ENCODE measurements around the gene SSPN.
A peak's percentile ranks its signal among the peaks of the same experiment; 100 is the strongest.

The SSPN gene

DNA sequence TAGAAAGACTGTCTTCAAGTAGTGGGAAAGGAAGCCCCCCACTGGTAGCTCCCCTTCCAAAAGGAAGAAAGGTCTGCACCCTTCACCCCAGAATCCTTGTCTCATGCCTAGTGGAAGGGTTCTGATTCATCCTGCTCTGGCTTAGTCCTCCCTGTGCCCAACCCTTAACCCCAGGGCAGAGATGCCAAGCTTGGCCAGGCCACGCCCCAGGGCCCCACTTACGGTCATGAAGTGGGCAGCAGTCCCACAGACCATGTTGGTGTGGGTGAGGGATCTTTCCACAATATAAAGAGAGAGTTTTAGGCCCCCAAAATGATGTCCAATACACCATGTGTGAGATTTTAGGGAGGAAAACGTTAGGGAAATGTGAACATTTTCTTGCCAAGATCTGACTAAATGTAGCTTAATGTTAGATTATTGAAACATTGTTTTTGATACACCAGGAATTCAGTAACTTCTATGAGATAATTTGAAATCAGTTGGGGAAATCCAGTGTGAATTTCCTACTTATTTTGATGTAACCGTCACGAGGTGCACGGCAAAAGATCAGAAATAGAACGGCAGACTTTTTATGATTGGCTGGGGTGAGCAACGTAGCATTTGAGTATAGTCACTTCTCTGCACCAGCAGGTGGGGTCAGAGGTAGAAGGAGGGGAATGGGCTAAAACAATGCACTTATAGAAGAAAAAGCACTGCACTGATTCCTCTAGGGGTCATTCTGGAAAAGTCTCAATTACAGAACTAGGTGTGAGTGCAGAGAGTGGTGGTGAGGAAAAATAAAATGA lies 8.2 kb upstream of the SSPN start:
- no peak for DNase-seq

DNA sequence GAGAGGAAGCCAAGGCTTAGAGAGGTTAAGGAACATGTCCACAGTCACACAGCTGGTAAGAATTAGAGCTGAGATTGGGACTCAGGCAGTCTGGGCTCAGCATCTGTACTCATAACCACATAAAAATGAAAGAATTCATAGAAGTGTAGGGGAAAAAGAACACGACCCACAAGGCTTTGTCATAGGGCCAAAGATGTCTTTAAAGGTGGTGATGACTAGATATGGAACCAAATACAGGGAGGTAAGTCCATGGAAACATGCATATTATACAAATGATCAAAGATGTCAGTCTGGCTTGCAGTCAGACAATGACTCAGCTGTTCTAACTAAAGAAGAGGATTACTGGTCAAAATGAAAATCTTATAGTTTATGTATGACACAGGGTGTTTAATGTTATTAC lies 7.2 kb upstream of the SSPN start:
- DNase-seq: peak; percentile 30

DNA sequence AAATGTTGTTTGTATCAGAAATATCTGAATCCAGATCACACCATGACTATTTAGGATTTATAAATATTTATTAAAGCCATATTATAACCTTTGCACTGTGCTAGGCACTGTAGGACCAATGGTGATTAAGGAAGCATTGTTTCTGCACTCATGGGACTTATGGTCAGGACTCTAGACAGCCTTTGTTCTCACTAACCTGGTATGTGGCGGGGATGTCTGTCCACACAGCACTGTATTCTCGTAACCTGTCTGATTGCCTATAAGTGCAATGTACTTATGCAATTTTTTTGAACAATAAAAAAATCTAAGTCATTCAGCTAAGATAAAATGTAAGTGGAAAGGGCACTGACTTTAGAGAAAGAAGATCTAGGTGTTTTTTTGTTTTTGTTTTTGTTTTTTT lies 6.7 kb upstream of the SSPN start:
- DNase-seq: no peak

DNA sequence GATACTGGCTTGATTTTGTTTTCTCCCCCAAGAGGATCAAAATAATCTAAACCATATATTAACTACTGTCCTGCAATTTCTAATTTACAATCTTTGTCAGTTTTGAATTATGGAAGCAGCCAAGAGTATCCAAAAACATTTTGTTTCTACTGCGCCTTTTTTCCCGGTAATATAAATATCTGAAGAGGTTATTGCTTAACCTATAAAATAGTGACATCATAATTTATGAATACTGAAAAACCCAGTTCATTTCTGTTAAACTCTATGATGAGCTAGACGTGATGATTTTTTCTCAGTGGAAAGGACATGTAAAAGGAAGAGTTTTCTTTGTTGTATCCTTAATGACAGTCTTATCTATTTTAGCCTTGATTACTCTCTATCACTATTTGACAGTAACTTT lies 3.2 kb upstream of the SSPN start:
- no peak for DNase-seq

DNA sequence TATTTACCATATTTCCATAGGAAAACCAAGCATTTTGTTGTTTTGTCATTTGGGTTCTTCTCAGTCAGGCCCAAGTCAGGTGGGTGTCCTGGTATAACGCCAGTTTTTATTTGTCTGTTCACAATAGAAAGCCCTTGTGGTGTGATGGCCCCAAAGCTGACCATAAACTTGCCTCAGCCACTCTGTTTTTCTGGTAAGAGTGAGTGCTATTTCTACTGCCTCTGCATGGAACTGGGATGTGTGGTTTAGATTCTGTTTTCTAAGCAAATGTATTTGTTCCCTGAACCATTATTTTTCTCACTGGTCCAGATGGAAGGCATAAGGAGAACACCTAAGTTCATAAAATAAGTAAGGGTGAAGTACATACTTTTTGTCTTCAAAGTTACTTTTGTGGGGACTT lies 1.8 kb upstream of the SSPN start:
- DNase-seq: no peak

DNA sequence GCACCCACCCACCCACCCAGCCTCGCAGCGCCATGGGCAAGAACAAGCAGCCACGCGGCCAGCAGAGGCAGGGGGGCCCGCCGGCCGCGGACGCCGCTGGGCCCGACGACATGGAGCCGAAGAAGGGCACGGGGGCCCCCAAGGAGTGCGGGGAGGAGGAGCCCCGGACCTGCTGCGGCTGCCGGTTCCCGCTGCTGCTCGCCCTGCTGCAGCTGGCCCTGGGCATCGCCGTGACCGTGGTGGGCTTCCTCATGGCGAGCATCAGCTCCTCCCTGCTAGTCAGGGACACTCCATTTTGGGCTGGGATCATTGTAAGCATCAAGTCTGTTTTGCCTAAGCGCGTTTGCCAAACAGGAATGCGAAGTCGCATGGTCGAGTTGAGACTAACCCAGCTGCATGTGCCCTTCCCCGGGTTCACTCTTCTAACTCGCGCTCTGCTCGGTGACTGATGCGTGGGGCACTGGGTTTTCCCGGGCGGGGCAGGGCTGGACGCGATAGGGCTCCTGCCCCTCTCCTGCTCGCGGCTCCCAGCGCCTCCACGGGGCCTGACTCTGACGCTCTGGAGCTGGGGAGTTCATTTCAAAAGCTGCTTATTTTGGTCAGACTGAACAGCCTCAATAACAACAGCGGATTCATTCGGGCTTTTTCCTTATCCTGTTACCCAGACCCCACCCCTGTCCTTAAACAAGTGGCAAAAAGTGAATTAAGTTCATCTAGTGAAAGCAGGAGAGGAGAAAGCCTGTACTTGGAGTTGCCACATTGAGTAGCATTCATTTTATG lies 458 bp downstream of the SSPN start:
- no peak for DNase-seq

DNA sequence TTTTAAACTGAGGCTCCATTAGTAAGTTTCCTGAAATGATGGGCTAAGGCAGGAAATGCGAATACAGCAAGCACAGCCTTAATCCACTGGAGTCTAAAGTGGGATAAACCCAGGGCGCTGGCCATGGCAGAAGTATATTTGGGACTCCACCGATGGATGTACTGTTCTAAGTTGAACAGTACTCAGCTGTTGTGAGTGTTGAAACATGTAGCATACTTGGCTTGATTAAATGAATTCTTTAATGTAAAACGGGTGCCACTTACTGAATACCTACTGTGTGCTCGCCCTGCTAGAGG lies 996 bp downstream of the SSPN start:
- DNase-seq: no peak

DNA sequence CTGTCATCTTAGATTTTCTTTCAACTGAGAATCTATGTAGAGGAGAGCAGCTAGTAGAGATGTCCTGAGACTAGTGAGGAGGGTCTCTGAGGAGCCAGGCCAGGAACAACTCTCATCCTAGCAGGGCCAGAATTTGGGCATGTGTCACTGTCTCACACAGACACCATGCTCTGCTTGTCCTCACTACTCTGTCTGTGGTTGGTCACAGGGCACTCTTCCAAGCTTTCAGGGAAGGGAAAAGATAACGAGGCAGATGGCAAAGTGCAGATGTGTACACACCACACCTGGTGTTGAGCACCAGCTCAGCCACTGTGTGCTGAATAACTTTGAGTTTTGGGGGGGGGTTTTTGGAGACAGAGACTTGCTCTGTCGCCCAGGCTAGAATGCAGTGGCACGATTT lies 2.5 kb downstream of the SSPN start:
- DNase-seq: no peak

DNA sequence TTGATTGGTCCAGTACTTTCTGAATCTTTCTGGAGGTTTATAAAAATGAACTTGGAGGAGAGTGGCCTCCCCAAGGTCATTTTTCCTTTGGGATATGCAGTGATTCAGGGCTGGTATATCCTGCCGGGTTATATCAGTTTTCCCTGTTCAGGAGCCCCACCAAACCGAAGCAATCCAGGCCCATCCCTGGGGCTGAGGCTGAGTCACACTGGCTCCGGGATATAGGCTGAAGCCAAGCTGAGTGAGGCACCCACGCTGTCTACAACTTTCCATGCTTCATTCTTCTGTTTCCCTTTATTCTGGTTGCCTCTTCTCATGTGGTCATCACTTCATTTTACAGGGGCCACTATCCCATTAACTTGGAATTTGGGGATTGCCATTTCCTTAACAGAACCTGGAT lies 3.4 kb downstream of the SSPN start:
- DNase-seq: no peak

DNA sequence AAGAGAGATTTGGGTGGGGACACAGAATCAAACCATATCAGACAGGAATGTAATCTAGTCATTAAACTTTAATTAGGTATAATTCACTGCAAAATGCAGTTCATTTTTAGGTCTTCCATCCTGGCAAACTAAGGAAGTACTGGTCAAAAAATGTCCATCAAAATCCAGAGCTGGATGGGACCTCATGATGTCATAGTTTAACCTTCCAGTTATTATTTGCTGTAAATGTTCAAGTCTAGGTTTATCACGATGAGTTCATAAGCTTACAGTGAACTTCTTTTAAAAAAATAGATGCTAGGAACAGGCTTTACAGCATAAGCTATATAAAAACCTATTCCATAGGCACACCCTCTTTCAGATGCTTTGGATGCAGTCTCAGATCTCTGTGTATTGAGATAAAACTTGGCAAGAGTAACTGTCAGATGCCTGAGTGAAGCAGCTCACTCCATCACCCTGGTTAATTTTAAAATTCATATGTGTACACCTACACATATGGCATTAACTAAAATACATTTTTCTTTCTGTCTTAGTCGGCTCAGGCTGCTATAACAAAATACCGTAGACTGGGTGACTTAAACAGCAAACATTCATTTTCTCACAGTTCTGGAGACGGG lies 7.9 kb downstream of the SSPN start:
- DNase-seq: no peak

DNA sequence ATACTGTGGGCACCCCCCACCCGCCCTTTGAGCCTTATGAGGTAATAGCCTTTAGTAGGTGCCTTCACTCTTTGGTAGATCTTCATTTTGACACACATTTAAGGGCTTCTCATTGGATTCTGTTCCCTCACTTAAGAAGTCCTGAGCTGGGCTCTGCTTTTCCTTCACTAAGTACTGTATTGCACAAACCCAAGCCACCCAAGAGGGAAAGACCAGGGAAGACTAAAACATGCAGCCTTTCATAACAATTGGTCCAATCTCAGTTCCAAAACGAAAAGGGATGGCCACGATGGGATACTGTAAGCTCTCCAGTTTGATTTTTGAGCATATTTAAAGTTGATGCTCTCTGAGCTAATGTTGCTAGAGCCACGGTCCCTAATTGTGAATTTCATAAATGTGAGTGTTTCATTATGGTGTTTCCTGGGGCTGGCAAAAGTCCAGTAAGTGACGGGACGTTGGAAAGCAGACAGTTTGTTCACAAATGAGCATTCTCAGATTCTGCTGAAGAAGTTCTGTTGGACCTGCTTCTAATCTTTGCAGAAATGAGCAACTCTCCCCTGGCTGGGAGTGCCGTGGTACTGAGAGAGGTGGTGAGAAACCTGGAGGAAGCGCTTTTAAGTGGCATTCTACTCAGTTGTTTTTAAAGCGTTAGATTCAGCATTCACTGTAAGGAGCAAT lies 9.4 kb downstream of the SSPN start:
- no peak for DNase-seq

DNA sequence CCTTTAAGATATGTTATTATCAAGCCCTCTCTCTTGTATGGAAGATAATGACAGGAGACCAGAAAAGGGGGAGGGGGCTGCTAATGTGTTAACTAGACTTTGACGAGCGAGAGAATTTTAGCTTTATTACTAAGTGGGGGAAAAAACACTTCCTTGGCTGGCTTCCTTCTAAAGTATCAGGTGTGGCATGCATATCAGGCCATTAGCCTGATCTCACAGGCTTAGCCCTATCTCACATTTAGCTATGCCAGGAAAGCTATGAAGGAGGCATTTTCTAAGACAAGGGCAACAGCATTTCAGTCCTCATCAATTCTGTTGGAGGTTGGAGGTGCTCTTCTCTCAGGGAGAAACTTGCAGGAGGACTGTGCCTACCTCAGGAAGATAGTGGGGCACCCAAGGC lies 9.9 kb downstream of the SSPN start:
- DNase-seq: no peak

DNA sequence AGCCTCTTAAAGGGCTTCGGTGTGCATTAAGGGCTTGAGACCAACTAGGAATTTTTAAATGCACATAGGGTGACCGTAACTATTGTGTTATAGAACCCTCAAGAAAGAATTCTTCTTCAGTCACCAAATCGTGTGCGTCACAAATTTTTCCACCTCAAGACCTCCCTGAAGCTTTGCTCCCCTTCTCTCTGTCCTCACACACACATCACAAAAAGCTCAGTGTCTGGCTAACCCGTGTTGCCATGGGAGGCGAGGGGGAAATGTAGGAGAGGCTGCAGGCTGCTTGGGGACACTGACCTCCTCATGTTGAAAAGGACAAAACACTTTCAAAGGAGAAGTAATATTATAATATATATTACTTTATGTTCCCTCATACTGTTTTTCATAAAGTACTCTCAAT lies 10.6 kb downstream of the SSPN start:
- no peak for DNase-seq

DNA sequence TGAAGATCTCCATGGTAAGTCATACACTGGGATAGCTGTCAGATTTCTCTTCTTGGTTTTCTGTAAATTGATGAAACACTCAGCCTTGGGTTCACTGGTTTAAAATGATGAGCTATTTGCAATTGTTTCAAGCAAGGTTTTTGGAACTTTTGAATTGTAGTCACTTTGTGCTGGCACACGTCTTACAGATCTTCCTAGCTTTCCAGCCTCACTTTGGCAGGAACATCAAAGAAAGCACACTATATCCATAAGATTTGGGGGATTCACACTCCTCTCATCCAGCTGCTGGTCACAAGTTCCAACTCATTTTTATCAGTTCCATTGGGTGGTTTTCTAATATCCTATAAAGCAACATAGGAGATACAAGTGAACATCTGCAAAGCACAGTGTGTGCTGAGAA lies 16.0 kb downstream of the SSPN start:
- no peak for DNase-seq

DNA sequence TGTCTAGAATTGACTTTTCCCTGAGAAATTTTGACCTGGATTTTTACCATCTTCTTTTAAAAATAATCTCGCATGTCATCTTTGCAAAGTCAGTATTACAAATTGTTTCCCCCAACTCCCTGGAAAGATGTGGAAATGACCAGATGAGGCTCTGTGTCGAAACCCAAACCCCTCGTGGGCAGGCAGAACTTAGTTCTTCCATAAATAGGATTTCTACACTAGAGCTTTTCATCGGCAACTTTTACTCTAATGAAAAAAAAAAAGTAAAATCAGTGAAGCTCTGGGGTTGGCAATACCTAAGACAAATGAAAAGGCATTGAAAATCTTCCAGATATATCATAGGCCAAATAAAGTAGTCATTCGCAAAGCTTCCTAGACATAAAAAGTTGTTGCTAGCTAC lies 17.0 kb downstream of the SSPN start:
- DNase-seq: no peak

DNA sequence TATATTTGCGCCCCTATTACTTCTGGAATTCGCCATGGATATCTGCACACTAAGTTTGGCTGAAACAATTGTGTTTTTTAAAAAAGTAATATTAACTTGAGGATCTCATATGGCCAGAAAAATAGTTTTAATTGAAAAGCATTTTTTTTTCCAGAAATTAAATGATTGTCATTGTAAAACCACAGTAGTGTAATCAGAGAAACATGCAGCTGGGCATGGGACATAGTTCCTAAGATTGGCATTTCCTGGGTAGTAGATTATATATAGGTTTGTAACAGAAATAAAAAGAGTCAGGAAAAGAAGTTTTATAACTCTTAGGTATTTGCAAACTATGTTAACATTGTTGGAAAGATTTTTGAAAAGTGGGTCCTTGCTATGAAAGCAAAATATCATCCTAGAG lies 17.6 kb downstream of the SSPN start:
- no peak for DNase-seq

DNA sequence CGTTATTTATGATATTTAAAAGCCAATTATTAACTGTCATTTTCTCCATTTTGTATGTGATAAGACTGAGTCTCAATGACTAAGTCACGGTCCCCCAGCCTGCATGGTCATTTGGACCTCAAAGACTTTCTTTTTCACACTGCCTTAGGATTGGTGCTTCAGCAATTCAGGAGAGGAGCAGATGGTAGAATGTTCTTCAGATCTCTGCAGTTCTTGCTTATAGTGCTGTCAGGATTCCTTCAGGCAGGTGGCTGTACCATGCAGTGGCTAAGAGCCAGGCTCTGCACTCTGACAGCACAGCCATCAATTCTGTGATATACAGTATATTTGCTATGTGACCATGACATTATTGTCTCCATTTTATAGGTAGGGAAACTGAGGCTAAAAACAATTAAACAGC lies 18.7 kb downstream of the SSPN start:
- DNase-seq: no peak

DNA sequence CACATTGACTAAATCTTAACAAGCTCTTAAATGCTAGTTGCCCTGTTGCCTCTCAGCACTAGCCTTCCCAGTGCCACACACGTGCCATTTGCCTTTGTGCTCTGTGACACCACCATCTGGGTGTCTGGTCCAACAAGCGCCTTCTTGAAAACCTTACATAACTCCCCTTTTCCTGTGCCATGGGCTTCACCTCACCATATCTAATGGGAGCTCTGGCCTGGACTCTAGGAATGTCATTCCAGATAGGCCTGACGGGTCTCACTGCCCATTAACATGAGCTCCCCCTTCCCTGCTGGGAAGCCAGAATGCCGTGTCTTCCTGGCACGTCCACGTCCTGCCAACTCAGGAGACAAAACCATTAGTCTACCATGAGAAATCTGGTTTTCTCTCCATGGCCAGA lies 24.4 kb downstream of the SSPN start:
- DNase-seq: no peak

DNA sequence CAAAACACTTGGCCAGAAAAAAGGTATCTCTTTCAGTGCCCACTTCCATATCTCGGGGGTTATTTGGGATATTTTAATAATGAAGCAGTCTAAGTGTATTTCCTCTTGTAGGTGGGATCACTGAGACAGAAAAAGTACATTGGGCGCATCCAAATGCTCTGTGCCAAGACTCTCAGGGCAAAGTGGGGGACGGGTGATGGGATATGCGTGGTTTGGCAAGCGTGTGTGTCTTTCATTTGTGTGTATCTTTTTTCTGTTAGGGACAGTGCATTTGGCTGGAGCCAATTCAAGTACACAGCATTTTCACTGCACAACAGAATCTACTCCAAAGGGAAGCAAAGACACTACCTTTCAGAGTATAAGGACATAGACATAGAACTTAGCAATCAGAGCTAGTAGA lies 29.3 kb downstream of the SSPN start:
- no peak for DNase-seq

DNA sequence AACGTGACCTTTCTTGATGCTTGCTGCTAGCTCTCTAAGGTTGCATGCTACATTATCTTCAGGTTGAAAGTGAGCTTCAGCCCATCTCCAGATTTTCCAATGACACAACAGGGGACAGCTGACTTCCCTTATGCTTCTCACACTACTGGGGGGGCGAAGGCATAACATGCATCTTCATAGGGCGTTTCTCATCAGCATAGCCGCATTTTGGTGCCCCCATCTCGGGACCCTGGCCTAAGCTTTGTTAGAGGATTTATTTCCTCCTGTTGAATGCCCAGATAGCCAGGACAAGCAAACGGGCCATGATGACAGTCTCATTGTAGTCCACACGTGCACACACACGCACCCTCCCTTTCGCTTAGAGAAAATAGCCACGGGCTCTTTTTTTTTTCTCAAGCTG lies 30.7 kb downstream of the SSPN start:
- no peak for DNase-seq

DNA sequence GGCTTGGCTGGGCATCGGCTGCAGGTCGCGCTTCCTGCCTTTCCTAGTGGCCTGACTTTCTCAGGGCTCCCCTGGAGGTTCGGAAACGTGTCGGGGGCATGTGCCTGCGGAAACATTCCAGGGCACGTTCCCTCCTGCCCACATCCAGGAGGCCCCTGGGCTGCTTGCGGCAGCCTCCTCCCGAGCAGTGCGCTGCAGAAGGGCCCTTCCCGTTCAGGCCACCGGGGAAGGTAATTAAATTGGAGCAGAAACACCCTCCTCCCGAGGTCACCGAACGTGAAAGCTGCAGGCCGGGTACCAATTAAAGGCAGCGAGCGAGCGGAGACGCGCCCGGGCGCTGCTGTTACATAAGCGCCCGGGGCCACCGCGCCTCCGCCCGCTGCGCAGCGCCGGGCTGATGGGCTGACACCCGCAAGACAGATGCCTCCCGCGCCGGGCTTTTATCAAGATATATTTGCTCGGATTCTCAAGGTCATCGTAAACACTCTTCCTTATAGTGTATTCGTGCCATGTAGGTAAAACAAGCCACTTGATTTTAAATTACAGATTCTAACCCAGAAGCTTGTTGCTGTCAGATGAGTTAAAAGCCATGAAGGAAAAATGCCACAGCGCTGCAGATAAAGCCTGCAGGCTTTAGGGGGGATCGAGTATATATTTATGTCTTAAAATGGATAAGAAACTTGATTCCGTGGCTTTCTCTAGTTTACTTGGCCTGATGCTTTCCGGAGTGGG lies 31.4 kb downstream of the SSPN start:
- DNase-seq: no peak

DNA sequence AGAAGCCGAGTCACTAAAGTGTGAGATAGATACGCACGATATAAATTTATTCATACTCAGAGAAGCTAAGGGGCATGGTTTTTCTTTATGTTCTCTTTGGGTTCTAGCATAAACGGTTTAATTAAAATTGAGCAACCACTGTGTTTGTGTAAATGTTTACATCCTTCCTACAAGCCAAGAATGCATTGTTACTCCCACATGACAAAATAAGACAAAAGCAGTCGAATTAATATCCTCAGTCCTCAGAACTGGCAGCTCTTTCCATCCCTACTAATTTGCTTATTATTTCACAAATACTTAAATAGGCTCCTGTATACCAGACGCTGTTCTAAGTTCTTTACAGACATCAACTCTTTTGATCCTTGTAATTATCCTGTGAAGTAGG lies 32.0 kb downstream of the SSPN start:
- no peak for DNase-seq

DNA sequence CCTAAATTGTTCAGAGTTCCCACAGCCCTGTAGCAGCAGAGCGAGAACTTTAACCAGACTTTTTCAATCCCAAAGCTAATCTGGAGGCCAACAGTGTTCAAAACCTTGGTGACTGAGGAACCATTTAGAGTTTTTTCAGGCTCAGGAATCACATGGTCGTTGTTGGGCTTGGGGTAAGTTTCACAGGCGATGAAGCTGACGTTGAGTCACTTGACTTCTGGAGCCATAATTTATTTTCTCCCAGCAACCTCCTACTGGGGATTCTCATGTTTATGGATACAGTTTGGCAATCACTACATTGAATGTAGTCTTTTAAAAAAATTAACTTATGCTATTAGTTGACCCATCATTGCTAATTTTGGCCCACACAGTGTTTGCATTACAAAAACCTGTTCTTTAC lies 34.5 kb downstream of the SSPN start:
- no peak for DNase-seq
